ENCODE results near the gene ENDOV. TPM values are rescaled to one million over a fixed set of nuclear protein-coding genes. Genes with fewer than 3 reads are reported as not detected.

ENDOV gene
- total RNA-seq: 23.7 and 27.1 TPM in 2 replicates

GRCh38 chr17:80414803-80415625, at the start of gene ENDOV:
ENDOV (plus strand) TSS chr17:80415167; CDS start chr17:80415195, 28 bp downstream.

GRCh38 chr17:80475910-80476876, 61.2 kb downstream of the ENDOV start, which contains the start of gene NPTX1:
NPTX1 (minus strand) TSS chr17:80476607; CDS start chr17:80476446, 161 bp downstream.

Other genes starting within 250 kb of the ENDOV start
- gene CARD14, start 245.1 kb upstream of the ENDOV start, total RNA-seq: not detected in 2 replicates
- 19.5 and 21.4 TPM in 2 replicates for gene SGSH, start 194.8 kb upstream of the ENDOV start, total RNA-seq
- 4.5 and 8.9 TPM in 2 replicates for gene SLC26A11, start 194.7 kb upstream of the ENDOV start, total RNA-seq
- 31.9 and 44.2 TPM in 2 replicates for gene RNF213, start 154.3 kb upstream of the ENDOV start, total RNA-seq
- gene NPTX1, start 61.4 kb downstream of the ENDOV start, total RNA-seq: under 0.01 TPM in 1 of 2 replicates, not detected in the other
- gene RPTOR, start 129.7 kb downstream of the ENDOV start, total RNA-seq: 13.4 and 22.5 TPM in 2 replicates